DMS153 (cell line): Measurements from ENCODE around the gene ATP11A.
"Not testable (repeated sequence)": the region's sequence is repeated elsewhere in the genome, so short reads cannot be mapped to it uniquely, and the experiment has no call there.

ENCODE experiments used
- DNase-seq: peaks from one replicate; lab custom pipeline; 2025; lab: John Stamatoyannopoulos, UW

ATP11A gene

DNA sequence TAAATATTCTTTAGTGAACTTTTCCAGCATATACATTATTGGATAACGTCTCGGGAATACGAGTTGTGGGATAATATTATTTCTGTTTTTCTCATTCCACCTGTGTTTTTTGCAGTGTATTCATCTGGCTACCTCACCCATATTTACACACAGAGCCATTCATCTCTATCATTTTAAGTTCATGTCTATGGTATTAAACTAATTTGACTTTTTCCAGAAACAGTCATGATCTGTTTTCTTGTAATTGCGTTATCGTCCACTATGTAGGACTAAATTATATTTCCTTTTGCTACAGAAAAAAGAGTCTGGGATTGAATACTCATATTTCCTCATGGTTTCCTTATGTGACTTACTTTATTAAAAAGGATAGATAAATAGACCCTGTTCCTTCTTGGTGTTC, 2.7 kb downstream of the ATP11A start:
- no peak for DNase-seq

- DNase-seq = no peak
Observed at GRCh38 chr13:112693831-112694497, 4.1 kb downstream of the ATP11A start.

DNA sequence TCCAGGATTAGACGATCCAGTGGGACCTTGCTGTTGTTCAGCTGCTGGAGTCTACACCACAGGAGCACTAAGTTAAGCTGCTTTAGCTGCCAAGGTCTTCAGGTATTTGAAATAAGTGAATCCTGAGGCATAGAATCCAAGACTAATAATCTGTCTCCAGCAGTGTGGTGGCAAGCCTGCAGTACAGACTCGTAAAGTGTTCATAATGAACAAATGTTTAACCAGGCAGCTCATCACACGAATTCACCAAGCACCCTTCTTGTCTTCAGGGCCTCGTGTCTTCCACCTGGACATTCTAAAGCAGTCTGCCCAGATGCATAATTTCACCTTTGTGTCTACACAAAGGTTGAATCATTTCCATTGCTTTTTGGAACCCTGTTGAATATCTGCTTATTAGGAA, 5.3 kb downstream of the ATP11A start:
- no peak for DNase-seq

DNA sequence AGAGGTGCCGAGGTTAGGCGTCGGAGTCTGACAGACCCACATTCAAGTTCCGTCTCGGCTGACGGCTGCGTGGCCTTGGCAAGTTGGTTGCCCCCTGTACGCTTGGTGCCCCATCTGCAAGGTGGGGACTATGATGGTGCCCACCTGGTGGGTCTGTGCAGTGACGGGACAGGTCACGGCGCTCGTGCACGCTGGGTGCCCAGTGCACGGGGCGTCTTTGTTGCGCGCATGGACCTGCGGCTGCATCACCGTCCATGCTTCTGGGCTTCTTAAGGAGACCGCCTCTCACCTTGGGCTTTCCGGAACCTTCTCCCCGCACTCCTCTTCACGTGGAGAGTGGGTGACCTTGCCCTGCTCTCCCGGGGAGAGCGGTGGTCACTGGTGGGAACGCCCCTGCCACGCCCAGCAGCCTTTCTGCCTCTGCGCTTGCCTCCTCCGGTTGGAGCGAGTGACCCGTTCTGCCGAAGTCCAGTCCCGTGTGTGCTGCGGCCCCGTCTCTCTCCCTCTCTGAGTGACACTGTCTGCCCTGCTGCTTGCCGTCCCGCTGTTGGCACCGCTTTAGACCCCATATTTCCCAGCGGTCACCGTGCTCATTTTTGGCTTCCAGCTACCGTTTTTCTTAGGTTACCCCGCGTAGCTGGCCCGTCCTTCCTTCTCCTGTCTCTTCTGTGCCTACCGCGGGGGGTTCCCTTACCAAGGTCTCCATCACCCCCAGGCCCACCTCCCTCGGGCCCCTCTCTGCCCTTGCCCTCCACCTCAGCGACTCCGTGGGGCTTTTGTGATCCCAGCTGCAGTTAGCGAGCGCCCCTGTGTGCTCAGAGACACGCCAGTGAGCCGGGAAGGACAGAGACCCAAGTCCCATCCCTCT, 6.4 kb downstream of the ATP11A start:
- no peak for DNase-seq

GRCh38 chr13:112696869-112697465, 7.1 kb downstream of the ATP11A start:
- DNase-seq = no peak

DNA sequence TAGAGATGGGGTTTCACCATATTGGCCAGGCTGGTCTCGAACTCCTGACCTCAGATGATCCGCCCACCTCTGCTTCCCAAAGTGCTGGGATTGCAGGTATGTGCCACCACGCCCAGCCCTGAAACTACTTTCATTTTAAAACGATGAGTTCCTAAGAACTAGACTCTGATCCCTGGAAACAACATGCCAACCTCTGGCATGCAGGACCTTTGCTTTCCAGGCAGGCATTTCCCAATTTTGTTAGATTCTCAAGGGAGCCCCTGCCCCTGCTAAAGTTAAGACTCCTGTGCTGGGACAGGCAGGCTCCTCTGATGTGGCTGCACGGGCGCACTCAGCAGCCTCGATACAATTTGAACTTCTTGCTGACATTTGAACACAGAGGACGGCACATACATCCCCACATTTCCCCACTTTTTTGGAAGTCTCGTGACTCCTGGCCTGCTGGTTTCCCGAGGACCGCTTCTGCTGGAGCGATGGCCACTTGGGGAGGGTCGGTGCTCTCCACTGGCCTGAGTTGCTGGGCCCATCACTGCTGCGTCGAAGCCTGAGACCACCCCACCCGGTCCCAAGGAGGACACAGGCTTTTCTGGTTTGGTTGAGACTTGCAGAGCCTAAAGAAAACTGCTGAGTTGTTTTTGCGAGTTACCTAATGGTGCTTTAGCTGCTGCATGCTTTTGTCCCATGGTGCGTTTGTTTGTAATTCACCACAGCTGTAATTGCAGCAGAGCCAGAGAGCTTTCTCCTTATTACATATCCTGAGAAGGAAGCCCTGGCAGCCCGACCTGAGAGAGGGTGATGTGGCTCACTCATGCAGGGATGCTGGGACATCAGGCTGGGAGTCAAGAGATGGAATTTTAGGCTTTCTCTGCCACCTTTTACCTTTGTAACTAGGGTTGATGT, 8.2 kb downstream of the ATP11A start:
- no peak for DNase-seq

DNA sequence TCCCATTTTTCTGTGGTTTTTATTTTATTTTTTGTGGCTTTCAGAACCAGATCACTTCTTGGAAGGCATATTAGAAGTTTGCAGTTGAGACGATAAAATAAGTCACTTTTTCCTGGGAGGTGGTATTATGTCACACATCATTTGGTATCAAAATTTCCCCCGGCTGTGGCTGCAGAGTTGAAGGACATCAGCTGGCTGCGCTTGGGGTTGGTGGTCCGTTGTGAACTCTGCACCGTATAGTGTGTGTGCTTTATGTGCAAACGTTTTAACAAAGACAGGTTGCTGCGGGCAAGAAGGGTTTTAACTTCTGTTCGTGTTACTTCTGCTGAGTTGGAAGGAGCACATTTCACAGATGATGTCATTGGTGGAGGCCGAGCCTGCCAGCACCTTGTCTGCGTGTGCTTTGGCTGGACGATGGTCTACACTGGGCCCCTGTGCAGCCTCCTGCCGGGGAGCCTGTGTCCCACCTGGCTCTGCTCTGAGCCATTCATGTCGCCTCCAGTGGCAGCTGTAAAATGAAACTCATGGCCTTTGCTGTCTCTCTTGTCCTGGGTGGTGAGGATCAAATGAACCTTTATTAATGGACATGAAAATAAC, 9.6 kb downstream of the ATP11A start:
- DNase-seq = no peak

DNA sequence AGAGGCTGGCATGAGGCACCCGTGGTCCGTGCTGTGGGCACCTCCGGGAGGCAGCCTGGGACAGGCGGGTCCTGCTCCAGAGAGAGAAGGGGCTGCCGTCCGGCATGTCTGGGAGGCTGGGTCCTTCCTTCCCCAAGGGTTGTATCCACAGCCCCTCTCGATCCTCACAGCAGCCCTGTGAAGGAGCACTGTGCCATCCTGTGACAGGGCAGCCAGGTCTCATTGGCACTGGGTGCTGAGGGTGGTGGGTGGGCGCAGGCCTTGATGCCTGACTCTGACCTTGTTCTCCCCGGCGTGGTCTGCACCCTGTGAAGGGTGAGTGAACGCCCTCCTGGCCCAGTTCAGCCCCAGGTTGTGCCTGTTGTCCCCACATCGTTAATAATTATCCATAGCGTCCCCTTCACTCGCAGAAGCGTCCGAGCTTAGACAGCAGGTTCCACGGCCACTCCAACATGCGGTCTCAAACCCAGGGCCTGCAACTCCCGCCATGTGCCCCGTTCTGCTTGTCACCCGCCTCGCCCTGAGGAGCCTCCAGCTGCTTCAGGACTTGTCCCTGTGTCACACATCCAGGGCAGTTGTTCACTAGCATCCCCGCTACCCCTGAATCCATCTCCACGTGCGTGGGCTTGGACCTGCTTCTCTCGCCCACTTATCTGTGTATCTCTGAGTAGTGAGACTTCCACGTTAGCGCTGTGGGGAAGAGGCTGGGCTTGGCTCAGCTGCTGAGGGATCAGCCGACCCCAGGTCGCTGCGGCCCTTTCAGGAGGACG, 10.6 kb downstream of the ATP11A start:
- DNase-seq = no peak

- DNase-seq = no peak
Observed at GRCh38 chr13:112702341-112702985, 12.6 kb downstream of the ATP11A start.

- DNase-seq = no peak
Observed at GRCh38 chr13:112702986-112703379, 13.1 kb downstream of the ATP11A start.

- no peak for DNase-seq
Observed at GRCh38 chr13:112703449-112704284, 13.8 kb downstream of the ATP11A start.

- no peak for DNase-seq
Observed at GRCh38 chr13:112704308-112705145, 14.7 kb downstream of the ATP11A start.

DNA sequence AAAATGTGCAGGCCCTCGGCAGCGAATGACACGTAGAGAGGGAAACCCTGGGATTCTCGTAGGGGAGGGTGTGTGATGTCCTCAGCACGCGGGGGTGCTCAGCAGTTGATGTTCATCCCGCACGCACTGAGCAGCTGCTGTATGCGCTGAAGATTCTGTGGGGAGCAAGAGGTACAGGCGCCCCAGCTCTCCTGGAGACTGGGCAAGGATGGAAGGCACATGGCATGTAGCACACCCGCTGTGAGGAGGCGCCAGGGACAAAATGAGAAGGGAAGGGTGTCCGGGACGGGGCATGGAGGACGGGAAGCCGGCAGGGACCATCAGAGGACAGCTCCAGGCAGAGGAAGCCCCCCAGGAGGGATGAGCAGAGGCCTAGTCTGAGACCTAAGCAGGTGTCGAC, 15.4 kb downstream of the ATP11A start:
- no peak for DNase-seq

GRCh38 chr13:112706171-112706570, 16.3 kb downstream of the ATP11A start:
- DNase-seq = no peak

DNA sequence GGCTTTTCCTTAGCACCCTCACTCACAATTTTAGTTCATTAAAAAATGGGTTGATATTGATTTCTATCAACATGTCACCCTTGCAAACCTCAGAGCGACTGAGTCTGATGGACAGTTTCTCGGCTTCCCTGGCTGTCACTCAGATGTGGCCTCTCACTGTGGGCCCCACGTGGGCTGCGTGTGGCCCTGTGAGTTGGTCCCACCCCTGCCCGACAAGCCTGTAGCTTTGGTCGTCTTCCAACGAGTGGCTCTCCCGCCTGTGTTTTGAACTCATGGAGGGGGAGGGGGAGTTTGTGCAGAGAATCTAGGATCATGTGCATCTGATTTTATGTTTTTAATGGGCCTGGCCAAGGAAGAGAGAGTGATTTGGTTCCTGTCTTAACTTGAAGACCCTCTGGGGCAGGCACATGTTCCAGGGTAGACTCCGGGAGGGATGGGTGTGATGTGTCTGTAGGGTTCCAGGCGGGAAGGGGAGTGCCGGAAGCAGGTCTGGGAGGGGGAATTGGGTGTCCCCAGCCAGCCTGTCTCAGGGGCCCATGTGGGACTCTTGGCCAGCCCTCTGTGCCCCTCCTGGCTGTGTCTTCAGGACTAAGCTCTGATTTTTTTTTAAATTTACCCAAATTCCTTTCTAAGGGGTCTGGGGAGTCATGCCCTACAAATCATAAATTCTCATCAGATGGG, 18.9 kb downstream of the ATP11A start:
- DNase-seq = no peak

DNA sequence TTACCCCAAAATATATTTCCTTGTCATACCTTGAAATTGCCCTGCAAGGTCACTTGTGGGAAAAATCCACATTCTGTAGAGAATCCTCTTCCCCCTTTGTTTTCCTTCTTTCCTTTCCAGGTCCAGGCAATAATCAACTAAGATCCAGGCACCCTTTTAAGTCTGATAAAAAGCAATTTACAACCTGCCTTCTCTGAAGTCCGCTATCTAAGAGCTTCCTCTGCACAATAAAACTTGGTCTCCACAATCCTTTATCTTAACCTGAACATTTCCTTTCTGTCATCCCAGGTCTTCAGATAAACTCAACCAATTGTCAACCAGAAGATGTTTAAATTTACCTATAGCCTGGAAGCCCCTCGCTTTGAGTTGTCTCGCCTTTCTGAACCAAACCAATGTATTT, 19.5 kb downstream of the ATP11A start:
- not testable (repeated sequence) for DNase-seq

DNA sequence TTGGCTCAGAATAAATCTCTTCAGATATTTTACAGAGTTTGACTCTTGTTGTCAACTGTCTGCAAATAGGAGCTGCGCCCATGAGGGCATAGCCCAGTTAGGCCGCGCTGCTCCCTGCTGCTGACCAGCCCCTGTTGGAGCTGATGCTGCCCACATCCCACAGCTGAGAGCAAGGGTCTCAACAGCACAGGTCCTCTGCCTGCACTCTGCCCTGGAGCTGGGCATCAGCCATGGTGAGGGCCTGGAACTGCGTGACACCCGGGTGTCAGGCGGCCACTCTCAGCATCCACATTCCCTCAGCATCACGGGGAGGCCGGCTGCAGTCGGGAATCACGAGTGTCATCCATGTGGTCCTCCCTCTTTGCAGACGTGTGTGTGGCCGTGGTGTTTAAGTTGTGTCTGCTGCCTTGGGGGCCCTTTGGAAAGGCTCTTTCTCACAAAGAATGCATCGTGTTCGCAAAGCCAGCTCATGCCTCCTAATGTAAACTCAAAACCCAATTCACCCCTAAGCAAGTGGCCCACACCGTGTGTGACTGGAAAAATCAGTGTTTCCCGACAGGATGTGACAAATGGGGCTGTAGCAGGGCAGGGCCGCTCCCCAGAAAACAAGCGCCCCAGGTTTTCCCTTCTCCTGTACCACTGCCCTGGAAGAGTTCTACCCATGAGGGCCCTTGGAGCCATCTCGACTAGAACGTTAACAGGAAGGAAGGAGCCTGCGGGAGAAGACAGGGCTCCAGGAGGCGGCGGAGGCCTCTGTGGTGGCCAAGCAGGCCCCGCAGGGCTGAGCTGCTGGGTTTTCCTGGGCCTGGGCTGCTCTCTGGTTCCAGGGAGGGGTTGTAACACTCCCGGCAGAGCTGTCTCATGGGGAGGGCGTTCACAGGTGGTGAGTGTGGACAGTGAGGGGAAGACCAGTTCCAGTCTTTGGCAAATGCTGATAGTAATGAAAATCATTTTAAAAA, 20.3 kb downstream of the ATP11A start:
- DNase-seq = no peak
